ENCODE measurements around the gene DDB1.

DDB1 gene

DNA sequence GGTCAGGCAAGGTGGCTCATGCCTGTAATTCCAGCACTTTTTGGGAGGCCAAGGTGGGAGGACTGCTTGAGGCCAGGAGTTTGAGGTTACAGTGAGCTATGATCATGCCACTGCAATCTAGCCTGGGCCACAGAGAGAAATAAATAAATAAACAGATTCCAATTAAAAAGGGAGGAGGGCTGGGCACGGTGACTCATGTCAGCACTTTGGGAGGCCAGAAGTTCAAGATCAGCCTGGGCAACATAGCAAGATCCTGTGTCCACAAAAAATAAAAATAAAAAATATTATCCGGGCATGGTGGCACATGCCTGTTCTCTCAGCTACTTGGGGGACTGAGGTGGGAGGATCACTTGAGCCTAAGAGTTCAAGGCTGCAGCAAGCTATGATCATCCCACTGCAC is 21.3 kb upstream of the DDB1 start:
- DNase-seq = no peak

DNA sequence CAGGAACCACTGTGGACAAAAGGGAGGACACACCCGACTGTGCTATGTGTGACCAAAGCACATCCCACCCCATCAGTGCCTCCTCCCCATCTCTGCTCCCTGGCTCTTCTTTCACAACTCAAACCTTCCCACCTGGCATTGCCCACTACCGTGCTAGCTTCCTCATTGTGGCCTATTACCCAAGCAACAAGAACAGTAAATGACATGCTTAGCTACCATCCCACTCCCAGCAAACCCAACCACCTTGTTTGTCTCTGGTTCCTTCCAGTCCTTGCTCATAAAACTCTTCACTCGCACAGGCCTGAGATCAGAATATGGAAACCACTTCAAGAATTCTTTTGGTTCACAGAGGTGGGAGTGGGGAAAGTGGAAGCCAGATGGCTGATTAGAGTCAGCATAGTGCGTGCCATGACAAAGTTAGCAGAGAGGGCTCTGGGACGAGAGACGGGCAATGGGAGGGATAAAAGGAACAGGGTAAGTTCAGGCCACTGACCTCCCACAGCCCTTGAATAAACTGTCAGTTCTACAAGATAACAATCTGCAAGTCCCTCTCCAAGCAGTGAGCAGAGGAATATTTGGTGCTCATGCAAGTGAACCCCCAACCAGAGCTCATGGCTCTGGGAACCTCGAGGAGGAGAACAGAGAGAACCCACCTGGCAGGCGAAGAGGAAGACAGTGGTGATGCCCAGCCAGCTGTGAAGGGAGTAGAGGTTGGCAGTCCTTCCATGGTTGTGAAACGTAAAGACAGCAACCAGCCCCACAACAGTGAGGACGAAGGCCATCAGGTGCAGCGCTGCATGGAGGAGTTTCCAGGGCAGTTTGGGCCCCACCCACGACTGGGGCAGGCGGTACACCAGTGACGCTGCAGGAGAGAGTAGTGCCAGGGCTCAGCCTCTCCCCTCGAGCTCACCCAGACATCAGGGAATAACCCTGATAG is 20.5 kb upstream of the DDB1 start:
- no peak for DNase-seq

GRCh38 chr11:61352038-61352437 is 19.1 kb upstream of the DDB1 start:
- no peak for DNase-seq

DNA sequence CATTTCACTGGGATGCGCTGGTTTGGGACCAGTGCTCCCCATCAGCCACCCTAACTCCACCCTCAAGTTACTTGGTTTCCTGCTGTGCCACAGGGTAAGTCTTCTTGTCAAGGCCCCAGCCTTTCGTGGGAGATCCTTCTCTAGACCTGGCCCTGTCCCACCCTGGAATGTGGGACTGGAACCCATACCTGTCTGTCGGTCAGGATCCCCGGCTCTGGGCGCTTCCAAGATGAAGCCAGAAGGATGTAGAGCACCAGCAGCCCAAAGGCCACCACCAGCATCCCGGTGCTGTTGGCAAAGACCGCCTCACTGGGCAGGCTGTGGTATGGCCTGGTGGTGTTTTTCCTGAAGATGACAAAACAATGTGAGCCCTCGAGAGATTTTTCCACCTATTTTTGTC is 17.9 kb upstream of the DDB1 start:
- DNase-seq = no peak

- DNase-seq = no peak
Observed at GRCh38 chr11:61350336-61350735, 17.4 kb upstream of the DDB1 start.

- no peak for DNase-seq
Observed at GRCh38 chr11:61349916-61350315, 17.0 kb upstream of the DDB1 start.

DNA sequence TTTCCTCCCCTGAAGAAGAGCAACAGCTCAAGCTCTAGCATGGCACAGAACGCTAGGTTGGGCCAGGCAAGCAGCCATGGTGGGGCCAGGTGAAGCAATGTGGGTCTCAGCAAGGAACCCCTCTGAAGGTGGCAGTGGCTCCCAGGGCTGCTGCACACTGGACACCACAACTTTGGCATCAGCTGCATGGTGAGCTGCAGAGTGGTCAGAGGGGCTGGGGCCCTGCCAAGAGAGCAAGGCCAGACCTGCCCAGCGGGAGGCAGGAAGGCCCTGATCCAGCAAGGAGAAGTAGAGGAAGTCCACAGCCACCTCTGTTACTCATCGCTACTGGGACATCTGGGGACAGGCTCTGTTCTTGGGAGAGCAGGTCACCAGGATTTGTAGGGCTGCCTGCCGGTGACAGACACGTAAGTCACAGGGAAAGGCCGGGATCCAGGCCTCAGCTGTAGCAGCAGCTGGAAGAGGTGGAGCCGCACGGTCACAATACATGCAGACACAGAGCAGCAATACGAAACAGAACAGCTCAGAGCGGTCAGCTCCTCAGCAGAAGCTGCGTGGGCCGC is 16.4 kb upstream of the DDB1 start:
- DNase-seq = no peak

DNA sequence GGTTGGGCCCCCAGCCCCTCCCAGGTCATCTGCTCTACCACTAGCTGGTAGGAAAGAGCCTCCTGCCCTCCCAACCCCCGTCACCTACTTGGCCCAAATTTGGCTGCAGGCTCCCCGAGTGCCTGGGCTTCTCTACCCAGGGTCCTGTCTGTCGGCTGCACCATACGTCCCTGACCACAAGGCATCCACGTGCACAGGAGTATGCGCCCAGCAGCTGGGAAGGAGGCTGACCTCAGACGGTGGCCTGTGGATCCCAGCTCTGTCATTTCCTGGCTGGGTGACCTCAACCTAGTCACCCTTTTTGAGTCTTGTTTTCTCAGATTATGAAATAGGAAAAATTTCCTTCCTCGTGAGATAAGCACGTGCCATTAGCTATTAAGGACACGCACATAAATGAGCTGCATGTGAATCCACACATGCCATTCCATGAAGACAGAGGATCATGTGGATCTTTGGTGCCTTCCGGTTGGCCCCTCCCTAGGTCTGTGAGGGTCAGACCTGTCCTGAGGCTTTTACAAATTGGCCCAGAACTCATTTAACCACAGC is 15.1 kb upstream of the DDB1 start:
- DNase-seq = no peak

DNA sequence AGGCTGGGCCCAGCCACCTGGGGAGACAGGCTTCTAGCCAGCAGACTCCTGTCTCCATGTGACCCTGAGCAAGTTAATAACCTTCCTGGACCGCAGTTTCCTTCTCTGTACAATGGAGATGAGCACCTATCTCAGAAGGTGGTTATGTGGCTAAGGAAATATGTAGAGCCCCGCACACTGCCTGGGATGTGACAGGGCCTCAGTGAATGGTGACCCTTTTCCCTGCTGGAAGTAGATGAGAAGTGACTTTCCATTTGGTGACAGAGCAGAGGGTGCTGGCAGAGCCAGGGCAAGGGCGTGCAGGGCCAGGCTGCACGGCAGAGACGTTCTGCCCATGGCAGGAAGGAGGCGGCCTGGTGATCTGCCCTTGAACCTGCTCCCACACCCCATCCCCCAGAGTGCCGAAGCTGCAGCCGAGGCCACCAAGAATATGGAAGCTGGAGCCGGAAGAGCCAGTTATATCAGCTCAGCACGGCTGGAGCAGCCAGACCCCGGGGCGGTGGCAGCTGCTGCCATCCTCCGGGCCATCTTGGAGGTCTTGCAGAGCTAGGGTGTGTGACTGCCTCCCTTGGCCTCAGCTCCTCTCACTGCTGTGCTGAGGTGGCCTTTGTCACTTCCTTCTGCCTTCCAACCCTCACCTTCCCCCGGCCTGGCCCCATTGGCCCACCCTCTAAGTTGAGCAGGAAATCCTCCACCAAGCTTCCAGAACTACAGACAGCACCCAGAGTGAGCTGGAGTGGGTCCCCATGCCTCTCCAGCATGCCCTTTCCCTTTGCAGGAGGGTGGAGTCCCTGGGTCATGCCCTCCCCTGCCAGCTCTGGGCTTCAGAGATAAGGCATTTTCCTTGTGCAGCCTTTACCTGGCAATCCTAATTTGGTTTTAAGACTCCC is 13.3 kb upstream of the DDB1 start:
- no peak for DNase-seq

DNA sequence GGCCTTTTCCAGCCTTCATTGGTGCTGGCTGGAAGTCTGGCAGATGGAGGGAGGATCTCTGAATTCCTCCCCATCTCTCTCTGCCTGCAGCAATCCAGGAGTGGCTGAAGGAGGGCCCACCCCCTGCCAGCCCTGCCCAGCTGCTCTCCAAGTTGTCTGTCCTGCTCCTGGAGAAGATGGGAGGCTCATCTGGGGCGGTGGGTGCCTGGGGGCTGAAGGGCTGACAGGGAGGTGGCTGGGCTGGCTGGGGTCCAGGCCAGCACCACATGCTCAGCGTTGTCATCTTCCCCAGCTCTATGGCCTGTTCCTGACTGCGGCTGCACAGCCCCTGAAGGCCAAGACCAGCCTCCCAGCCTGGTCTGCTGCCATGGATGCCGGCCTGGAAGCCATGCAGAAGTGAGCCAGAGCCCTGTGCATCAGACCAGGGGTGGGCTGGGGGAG is 12.3 kb upstream of the DDB1 start:
- no peak for DNase-seq

- DNase-seq = no peak
Observed at GRCh38 chr11:61343792-61344745, 11.2 kb upstream of the DDB1 start.

- DNase-seq = no peak
Observed at GRCh38 chr11:61342207-61342803, 9.4 kb upstream of the DDB1 start.

DNA sequence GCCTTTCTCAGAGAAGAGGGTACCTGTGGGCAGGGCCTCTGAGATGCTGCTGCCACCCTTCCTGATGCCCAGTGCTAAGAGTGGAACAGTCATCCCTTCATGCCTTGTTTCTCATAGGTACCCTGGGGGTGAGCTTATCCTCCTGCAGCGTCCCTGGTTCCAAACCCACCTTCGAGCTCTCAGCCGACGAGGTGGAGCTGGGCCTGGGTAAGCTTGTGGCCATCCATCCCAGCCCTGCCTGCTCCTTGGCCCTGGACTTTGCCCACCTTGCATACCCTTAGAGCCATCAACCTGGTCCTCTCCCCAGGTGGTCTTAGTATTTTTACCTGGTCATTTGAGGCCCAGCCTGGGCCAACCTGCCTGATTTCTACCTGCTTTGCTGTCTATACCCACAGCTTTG is 8.8 kb upstream of the DDB1 start:
- no peak for DNase-seq

DNA sequence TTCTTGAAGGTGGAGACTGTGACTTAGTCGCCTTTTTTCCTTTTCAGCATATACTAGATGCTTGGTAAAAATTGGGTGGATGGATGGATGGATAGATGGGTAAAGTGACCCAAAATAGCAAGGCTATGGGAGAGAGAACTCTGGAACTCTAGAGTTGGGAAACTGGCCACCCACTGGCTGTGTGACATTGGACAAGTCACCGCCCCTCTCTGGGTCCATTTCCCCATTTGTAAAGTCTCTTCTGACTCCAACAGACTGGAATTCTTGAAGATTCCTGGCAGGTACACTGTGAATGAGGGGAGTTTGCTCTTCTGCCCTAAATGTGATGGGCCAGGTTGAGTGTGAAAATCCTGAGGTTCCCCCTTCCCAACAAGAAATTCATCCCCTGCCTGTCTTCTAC is 8.1 kb upstream of the DDB1 start:
- no peak for DNase-seq

DNA sequence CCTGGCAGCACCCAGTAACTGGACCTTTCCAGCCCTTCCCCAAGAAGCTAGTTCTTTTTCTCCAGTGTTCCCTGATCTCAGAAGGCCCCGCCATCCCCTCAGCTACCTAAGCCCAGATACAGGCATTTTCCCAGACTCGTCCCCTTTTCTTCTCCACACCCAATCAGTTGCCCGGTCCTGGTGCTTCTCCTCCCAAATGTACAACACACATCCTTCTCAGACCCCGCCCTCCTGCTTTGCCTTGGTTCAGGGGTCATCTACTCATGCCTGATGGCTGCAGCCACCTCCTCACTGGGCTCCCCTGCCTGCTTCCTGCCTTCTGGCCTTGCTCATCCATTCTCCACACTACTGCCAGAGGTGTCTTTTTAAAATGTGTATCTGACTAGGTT is 6.6 kb upstream of the DDB1 start:
- no peak for DNase-seq

DNA sequence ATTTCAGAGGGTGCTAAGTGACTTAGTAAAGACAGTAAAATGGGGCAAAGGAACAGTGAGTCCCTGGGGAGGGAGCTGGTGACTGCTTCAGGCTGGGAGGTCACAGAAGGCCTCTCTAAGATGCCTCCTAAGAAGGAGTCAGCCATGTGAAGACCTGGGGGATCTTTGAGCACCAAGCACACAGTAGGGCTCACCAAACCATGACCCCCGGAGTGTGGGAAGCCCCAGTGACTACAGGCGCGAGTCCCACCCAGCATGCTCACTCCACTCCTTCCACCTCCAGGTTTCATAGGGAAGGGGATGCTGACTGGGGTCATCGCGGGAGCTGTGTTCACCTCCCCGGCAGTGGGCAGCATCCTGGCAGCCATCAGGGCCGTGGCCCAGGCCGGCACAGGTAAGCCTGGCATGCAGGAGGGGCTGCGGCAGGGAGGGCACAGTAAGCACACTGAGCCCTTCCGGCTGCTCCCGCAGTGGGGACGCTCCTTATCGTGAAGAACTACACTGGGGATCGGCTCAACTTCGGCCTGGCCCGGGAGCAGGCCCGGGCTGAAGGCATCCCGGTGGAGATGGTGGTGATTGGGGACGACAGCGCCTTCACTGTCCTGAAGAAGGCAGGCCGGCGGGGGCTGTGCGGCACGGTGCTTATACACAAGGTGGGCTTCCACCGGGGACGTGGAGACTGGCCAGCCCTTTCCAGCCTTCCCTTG is 6.0 kb upstream of the DDB1 start:
- DNase-seq = no peak

- DNase-seq = no peak
Observed at GRCh38 chr11:61337706-61338470, 5.0 kb upstream of the DDB1 start.

GRCh38 chr11:61336171-61336935 is 3.4 kb upstream of the DDB1 start:
- peak; percentile 75 for DNase-seq

DNA sequence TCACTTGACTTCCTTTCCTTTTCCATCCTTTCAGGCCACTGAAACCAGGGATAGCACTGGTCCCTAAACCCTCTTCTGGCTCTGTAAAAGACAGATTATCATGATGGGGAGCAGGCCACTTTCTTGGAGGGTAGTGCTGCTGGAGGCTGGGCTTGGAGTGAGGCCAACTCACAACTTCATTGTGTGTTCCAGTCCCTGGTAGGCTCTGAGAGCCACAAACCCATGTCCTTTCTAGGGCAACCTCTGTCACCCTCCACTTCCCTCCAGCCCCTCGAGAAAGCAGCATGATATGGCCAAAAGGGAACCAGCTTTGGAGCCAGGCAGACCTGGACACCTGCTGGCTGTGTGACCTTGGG is 2.4 kb upstream of the DDB1 start:
- no peak for DNase-seq
